ENCODE results near the gene DNAAF1. TPM values are rescaled to one million over a fixed set of nuclear protein-coding genes. Genes with fewer than 3 reads are reported as not detected.

DNAAF1 gene
- total RNA-seq, 1 donor, result 0.36 TPM

DNA sequence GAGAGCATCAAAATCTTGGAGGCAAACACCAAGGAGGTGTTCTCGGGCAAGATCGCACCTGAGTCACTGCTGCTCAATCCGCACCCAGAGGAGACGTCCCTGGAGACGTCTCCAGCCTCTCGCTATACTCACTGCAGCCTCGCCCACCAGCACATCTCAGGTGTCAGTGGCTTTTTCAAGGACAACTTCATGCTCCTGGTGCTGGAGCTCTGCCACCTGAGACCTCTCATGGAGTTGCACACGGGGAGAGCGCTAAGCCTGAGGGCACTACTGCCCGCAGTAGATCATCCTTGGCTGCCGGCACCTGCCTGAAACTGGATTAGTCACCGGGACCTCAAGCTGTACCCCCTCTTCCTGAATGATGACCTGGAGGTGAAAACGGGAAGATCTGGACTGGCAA lies 25.7 kb upstream of the DNAAF1 start:
- no peak for DNase-seq (ENCODE audit: insufficient read length, low spot score, missing footprints)
- H3K4me3 ChIP-seq (ENCODE audit: insufficient read depth, low read length), result no peak overlapping the region

DNA sequence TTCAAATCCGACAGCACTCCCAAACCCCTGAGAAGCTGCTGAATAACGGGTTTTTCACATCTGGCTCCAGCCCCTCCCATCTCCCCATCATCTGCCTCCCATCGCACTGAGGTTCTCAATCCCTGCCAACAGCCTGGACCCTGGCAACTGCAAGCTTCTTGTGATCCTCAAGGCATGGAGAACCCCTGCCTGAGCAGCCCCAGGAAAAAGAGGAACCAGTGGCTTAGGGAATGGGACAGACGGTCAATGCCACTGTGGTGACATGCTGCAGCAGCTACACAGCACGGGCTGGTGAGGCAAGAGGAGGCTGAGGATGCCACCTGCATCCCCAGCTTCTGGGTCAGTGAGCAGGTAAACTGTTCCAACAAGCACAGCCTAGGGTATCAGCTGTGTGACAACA lies 25.1 kb upstream of the DNAAF1 start:
- Histone ChIP-seq H3K36me3 (ENCODE audit: insufficient read depth, low read length) (peaks cover 12% of the 10 kb centered on the region), H3K4me1 (ENCODE audit: insufficient read depth, low read length) (peaks cover 14% of the 10 kb centered on the region), H3K27ac (ENCODE audit: low read depth, low read length) (no peak overlapping the region), H3K79me2 (ENCODE audit: insufficient read depth, low read length) (peaks cover 19% of the 10 kb centered on the region), H3K9me3 (ENCODE audit: low read depth, low read length) (no peaks in the 10 kb centered on the region), H3K27me3 (ENCODE audit: insufficient read depth, low read length) (no peaks in the 10 kb centered on the region), H3K4me2 (ENCODE audit: insufficient read depth, low read length) (no peak overlapping the region), H4K20me1 (ENCODE audit: insufficient read depth, low read length) (peaks cover 3% of the 10 kb centered on the region), H3K4me3 (ENCODE audit: insufficient read depth, low read length) (no peak overlapping the region), H2AFZ (ENCODE audit: low read length) (no peak overlapping the region)
- TF ChIP-seq, protein P1, sequence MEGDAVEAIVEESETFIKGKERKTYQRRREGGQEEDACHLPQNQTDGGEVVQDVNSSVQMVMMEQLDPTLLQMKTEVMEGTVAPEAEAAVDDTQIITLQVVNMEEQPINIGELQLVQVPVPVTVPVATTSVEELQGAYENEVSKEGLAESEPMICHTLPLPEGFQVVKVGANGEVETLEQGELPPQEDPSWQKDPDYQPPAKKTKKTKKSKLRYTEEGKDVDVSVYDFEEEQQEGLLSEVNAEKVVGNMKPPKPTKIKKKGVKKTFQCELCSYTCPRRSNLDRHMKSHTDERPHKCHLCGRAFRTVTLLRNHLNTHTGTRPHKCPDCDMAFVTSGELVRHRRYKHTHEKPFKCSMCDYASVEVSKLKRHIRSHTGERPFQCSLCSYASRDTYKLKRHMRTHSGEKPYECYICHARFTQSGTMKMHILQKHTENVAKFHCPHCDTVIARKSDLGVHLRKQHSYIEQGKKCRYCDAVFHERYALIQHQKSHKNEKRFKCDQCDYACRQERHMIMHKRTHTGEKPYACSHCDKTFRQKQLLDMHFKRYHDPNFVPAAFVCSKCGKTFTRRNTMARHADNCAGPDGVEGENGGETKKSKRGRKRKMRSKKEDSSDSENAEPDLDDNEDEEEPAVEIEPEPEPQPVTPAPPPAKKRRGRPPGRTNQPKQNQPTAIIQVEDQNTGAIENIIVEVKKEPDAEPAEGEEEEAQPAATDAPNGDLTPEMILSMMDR (IDR thresholded peaks at IDR 0.05; ENCODE audit: extremely low read depth, low read depth, low read length), result no peak
- no peak for DNase-seq (ENCODE audit: insufficient read length, low spot score, missing footprints)

More for the DNA sequence above, 25.7 kb upstream of the DNAAF1 start:
- no peak overlapping the region for H2AFZ ChIP-seq (ENCODE audit: low read length)
- no peak overlapping the region for H3K4me2 ChIP-seq (ENCODE audit: insufficient read depth, low read length)
- TF ChIP-seq, protein P1 (IDR thresholded peaks at IDR 0.05; ENCODE audit: extremely low read depth, low read depth, low read length), result no peak
- H3K9me3 ChIP-seq (ENCODE audit: low read depth, low read length), result no peaks in the 10 kb centered on the region
- no peaks in the 10 kb centered on the region for H3K27me3 ChIP-seq (ENCODE audit: insufficient read depth, low read length)
- H3K79me2 ChIP-seq (ENCODE audit: insufficient read depth, low read length), result peaks cover 26% of the 10 kb centered on the region
- peaks cover 3% of the 10 kb centered on the region for H4K20me1 ChIP-seq (ENCODE audit: insufficient read depth, low read length)
- H3K36me3 ChIP-seq (ENCODE audit: insufficient read depth, low read length), result peaks cover 12% of the 10 kb centered on the region
- H3K27ac ChIP-seq (ENCODE audit: low read depth, low read length), result no peak overlapping the region
- peaks cover 14% of the 10 kb centered on the region for H3K4me1 ChIP-seq (ENCODE audit: insufficient read depth, low read length)

DNA sequence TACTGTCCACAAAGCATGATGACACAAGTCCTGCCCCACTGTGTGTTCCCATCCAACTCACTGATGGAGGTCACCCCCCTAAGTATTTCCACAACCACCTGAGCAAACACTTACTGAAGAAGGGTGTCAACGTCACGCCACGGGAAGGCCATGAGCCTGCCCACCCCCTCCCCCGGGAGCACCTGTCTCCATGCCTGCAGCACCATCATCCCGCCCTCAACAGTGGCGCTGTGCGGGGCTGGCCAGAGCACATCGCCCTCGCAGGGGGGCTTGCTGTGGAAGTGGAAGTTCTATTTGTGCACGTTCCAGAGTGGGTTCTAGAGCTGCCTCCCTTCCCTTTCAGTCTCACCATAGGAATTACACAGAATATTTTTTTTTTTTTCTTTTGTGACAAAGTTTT lies 24.1 kb upstream of the DNAAF1 start:
- Histone ChIP-seq H4K20me1 (ENCODE audit: insufficient read depth, low read length) (no peaks in the 10 kb centered on the region), H3K79me2 (ENCODE audit: insufficient read depth, low read length) (peaks cover 9% of the 10 kb centered on the region), H3K9me3 (ENCODE audit: low read depth, low read length) (no peaks in the 10 kb centered on the region), H3K4me1 (ENCODE audit: insufficient read depth, low read length) (peaks cover 8% of the 10 kb centered on the region), H3K4me3 (ENCODE audit: insufficient read depth, low read length) (no peak overlapping the region), H3K4me2 (ENCODE audit: insufficient read depth, low read length) (no peak overlapping the region), H3K36me3 (ENCODE audit: insufficient read depth, low read length) (peaks cover 12% of the 10 kb centered on the region), H3K27ac (ENCODE audit: low read depth, low read length) (no peak overlapping the region), H3K27me3 (ENCODE audit: insufficient read depth, low read length) (no peaks in the 10 kb centered on the region), H2AFZ (ENCODE audit: low read length) (no peak overlapping the region)
- DNase-seq (ENCODE audit: insufficient read length, low spot score, missing footprints), result no peak
- TF ChIP-seq, protein P1 (IDR thresholded peaks at IDR 0.05; ENCODE audit: extremely low read depth, low read depth, low read length), result no peak

DNA sequence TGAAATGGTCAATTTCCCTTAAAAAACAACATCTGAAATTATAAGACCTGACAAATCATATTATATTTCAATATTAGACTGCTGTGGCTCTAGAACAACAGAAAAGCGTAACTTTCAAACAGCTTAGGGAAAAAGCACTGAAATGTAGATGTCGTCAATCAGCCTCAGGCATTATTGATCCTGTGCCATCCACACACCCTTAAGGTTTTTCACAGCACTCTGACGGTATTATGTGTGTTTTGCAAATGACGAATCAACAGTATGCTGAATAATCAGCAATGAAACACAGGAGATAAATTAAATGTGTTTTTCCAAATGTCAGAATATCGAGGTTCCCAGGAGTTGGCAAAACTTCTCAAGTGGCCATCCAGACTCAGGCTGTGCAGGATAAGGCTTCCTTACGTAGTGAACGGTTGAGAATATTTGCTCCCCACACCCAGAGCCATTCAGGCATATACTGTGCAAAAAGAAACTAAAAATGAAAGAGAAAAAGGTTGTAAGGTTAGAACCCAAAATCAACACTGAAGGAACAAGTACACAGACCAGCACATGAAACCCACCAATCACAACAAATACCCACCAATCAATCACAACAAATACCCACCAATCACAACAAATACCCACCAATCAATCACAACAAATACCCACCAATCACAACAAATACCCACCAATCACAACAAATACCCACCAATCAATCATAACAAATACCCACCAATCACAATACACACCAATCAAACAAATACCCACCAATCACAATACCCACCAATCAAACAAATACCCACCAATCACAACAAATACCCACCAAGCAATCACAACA lies 20.6 kb upstream of the DNAAF1 start:
- no peaks in the 10 kb centered on the region for H3K27me3 ChIP-seq (ENCODE audit: insufficient read depth, low read length)
- no peak overlapping the region for H3K27ac ChIP-seq (ENCODE audit: low read depth, low read length)
- no peaks in the 10 kb centered on the region for H3K4me1 ChIP-seq (ENCODE audit: insufficient read depth, low read length)
- no peak overlapping the region for H3K4me3 ChIP-seq (ENCODE audit: insufficient read depth, low read length)
- no peak for DNase-seq (ENCODE audit: insufficient read length, low spot score, missing footprints)
- no peak overlapping the region for H2AFZ ChIP-seq (ENCODE audit: low read length)
- H4K20me1 ChIP-seq (ENCODE audit: insufficient read depth, low read length), result no peaks in the 10 kb centered on the region
- no peak overlapping the region for H3K4me2 ChIP-seq (ENCODE audit: insufficient read depth, low read length)
- peaks cover 18% of the 10 kb centered on the region for H3K36me3 ChIP-seq (ENCODE audit: insufficient read depth, low read length)
- TF ChIP-seq, protein P1 (IDR thresholded peaks at IDR 0.05; ENCODE audit: extremely low read depth, low read depth, low read length), result no peak
- no peaks in the 10 kb centered on the region for H3K79me2 ChIP-seq (ENCODE audit: insufficient read depth, low read length)
- no peaks in the 10 kb centered on the region for H3K9me3 ChIP-seq (ENCODE audit: low read depth, low read length)
